Posterior vena cava (tissue), 2 donors: ENCODE results near the gene KRT4. TPM values are rescaled to one million over a fixed set of nuclear protein-coding genes. Genes with fewer than 3 reads are reported as not detected.
"Not testable (repeated sequence)": the region's sequence is repeated elsewhere in the genome, so short reads cannot be mapped to it uniquely, and the experiment has no call there.

ENCODE experiments used
- DNase-seq: peaks from one replicate; pipeline ENCODE4 v3.0.0-alpha.2; 2020; ENCODE audit warnings: low spot score
- intact Hi-C, 2 donors: fragments of 100-400 bp; cut with DNase I; formaldehyde crosslinking; loops; one replicate each; pipeline versions ENCODE4 v1.14.1 to v1.14.2; 2022 to 2023
- total RNA-seq, 2 donors: library from RNA; stranded (reverse); fragmentation: NEBNext Ultra II Directional; extraction: Animal tissue kit (Norgen Biotek cat#: 25700); gene quantifications; one replicate each; pipeline ENCODE4 v1.2.1, GENCODE V29; 2021
- donor health status: DM: yes; HTN: yes; CAD: no.
- donor health status: DM: yes; HTN: yes; CAD: no.

The KRT4 gene
- total RNA-seq, 2 donors from 2014 or later: not detected

DNA sequence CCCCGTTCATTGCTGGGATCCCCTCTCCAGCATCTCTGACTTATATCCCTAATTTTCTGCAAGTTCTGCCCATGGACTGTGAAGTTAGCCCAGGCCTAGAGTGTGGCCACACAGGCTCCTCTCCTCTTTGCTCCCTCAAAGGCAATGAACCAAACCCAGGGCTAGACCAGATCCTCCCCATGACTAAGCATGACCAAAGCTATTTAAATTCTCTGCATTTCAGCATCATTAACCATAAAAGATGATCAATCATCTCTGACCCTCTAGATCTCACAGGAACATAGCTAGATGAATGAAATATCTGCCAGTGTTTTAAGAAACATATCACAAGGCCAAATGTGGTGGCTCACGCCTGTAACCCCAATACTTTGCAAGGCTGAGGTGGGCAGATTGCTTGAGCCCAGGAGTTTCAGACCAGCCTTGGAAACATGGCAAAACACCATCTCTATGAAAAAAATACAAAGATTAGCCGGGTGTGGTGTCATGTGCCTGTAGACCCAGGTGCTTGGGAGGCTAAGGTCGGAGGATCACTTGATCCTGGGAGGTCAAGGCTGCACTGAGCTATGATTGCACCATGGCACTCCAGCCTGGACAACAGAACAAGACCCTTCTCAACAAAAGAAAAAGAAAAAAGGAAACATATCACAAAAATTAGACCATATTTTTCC lies 15.8 kb downstream of the KRT4 start:
- no peak for DNase-seq
- intact Hi-C loops: no loop called here

DNA sequence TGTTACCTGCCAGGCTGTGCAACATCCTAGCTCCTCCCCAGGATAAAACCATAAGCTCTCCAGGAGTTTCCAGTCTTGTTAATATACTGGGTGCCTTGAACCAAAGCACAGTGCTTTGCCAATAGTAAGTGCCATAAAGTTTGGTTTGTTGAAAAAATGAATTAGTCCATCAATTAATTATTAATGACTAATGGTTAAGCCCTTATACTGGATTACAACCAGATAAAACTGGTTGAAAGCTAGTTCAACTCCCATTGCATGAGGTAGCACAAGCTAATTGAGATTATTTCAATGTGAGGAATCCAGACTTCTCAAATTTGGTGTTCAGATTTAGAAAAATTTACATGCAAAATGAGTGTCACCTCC lies 16.4 kb downstream of the KRT4 start:
- no peak for DNase-seq
- intact Hi-C loops: no loop called here

- DNase-seq: no peak
- intact Hi-C loops: no loop called here
These were observed 16.9 kb downstream of the KRT4 start for GRCh38 chr12:52796839-52797528.

- no peak for DNase-seq
- intact Hi-C loops: no loop called here
These were observed 17.5 kb downstream of the KRT4 start for GRCh38 chr12:52796429-52796794.

DNA sequence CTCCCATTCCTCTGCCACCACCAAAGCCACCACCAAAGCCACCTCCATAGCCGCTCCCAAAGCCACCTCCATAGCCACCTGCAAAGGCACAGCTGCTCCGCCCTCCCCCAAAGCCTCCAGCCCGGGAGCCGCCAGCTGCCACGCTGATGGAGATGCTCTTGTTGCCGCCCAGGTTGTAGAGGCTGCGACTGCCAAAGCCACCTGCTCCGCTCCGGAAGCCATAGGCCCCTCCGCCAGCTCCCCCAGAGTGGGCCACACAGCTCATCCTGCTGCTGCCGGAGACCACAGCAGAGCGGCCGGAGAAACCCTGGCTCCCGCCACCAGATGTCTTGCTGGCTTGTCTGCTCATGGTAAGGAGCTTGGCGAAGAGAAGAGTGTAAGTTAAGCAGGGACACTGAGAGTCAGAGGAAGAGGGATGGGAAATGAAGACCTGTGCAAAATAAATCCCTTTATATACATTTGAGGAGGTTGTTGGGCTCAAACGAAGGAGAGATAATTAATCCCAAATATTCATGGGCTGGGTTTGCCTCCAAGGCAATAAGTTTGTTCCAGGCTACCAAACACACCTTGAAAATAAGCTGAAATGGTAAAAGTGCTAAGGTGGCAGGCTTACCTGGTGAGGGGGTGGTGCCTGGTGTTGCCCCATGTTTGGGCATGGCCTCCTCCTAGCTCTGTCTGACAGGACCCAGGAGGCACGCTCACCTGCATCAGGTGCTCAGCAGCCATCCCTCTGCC lies 18.1 kb downstream of the KRT4 start, which contains the start of gene KRT3:
Gene KRT3 (minus strand): TSS at position 424 of the 735 bp plus-strand sequence. CDS start 75 bp downstream, at position 349.
- peak; percentile 57 for DNase-seq
- intact Hi-C loops: no loop called here

DNA sequence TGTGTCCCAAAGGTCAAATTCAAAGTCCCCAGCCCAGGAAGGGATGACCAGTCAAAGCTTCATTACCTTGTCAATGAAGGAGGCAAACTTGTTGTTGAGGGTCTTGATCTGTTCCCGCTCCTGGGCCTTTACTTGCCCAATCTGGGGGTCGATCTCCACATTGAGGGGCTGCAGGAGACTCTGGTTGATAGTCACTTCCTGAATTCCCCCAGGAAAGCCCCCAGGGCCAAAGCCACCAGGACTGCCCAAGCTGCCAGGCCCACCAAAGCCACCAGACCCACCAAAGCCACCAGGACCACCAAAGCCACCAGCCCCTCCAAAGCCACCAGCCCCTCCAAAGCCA lies 18.6 kb downstream of the KRT4 start:
- DNase-seq: peak; percentile 77
- intact Hi-C loops: not testable (repeated sequence)

GRCh38 chr12:52794479-52795331 lies 19.2 kb downstream of the KRT4 start:
- intact Hi-C loops: no loop called here
- peak; percentile 65 for DNase-seq

DNA sequence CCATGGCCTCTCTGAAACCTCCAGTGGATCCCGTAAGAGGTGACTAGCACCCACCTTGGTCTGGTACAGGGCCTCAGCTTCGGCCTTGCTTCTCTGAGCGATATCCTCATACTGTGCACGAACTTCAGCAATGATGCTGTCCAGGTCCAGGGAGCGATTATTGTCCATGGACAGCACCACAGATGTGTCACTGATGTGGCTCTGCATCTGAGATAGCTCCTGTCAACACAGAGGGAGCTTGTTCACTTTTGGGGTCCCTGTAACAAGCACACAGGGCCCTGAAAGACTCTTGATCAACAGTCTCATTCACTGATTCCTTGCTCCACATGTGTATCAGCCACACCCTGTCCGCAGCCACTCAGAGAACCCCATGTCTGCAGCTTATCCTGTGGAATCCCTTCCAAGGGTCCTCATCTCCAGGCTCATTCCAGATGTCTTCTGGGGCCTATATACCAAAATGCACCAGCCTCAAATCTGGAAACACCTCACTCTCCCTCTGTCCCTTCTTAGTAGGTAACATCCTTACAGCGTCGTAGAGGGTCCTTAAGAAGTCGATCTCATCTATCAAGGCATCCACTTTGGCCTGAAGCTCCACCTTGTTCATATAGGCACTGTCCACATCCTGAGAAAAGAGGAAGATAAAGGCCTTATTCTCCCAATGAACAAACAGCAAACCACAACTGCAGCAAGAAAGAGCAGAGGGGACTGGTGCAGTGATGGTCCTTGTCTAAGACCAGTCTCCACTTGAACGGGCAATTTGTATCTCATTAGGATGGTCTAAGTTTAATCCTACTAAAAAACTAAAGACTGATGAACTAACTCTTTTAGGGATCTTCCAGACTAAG lies 21.5 kb downstream of the KRT4 start:
- peak; percentile 25 for DNase-seq
- intact Hi-C loops: no loop called here

DNA sequence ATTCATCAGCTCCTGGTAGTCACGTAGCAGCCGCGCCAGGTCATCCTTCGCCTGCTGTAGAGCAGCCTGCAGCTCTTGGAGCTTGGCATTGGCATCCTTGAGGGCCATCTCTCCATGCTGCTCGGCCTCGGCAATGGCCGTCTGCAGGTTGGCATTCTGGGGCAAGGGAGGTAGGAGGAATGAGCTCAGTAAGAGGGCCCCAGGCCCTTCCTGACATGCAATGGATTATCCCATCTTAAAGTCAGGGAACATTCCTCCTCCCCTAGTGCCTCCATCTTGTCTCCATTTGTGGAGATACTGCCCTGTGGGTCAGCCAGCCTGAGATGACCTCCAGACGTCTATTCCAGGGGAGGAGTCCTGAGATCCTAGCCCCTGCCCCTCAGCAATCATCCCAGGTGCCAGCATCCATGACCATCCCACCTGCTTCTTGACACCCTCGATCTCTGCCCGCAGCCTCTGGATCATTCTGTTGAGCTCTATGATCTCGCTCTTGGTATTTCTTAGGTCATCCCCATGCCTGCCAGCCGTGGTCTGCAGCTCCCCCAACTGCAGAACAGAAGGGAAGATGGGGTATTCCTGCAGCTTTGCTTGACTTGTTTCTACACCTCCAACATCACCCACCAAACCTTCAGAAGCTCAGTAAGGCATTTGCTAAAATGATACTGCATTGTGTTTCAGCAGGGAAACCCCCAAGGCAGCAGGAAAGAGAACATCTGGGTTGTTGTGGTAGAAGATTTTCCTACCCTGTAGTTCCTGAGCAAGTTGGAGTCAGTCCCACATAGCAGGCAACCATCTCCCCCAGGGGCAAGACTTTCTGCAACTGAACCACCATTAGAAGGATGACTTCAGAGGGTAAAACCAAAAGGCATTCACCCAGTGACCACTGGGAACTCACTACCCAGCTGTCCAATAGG lies 22.4 kb downstream of the KRT4 start:
- peak; percentile 71 for DNase-seq
- intact Hi-C loops: no loop called here

DNA sequence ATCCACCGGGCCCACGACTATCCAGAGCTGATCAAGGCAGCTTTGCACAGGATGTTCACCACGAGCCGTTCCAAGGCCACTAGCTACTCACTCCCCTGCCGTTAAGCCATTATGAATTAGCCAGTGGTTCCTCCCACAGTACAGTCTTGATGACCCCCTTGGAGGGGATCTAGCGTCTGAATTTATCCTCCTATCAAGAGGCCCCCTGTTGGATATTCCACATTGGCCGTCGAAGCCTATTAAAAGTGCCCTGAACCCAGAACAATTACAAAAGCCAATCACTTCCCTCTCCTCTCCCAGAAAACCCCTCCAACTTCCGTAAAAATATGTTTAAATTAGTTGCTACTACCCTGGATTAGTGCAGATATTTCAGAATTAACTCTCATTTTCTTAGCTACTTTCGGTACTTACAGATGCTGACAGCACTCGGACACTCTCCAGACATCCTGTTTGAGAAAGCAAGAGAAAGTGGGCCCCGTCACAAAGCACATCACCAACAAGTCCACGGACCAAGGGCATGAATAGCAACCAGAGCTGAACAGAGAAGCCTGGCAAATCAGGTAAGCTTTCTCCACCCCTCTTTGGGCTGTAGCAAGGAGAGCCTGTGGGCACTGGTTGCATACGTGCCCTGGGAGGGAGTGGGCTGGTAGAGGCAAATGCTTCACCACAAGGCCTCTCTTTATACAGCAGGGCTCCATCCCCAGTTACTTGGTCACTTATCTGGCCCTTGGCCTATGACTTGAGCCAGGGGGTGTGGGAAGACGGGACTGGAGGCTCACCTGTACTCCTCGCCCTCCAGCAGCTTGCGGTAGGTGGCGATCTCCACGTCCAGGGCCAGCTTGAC lies 23.3 kb downstream of the KRT4 start:
- intact Hi-C loops: no loop called here
- DNase-seq: no peak

GRCh38 chr12:52789637-52790426 lies 24.1 kb downstream of the KRT4 start:
- intact Hi-C loops: no loop called here

GRCh38 chr12:52788876-52789636 lies 24.9 kb downstream of the KRT4 start:
- intact Hi-C loops: no loop called here

More at GRCh38 chr12:52789637-52790426, 24.1 kb downstream of the KRT4 start:
- peak; percentile 78 for DNase-seq

DNA sequence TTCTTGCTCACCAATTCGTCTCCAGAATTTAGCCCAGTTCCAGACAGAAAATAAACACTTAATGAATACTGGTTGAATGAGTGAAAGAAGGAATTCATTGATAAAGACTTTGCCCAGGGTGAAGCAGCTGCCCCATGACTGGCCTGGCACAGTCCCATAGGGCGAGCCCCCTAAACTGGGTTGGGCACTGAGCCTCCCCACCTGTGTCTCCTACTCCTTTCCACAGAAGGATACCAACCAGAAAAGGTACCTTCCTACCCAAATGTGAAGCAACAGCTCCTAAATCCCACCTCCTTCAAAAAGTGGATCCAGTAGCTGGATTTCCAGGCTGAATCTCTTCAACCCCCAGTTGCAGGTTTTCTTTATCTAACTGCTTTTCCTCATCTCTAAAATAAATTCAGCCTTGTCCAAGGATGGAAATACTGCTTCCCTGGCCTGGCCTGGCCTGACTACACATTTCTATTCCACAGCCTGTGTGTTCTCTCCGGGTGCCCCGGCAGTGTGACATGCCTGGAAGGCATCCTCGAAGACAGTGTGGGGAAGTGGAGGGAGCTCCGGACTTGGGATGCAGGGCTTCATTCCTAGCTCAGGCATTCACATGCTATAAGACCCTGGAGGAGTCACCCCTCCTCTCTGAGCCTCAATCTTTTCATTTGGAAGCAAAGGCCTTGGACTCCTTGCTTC lies 25.6 kb downstream of the KRT4 start:
- intact Hi-C loops: no loop called here
- peak; percentile 40 for DNase-seq

More at GRCh38 chr12:52788876-52789636, 24.9 kb downstream of the KRT4 start:
- DNase-seq: peak; percentile 10

GRCh38 chr12:52787324-52788191 lies 26.4 kb downstream of the KRT4 start:
- peak; percentile 49 for DNase-seq
- intact Hi-C loops: no loop called here
